ENCODE data around the gene KIFC3.

Gene KIFC3

GRCh38 chr16:57834936-57835335, 32.6 kb upstream of the KIFC3 start:
- intact Hi-C loops (cut with micrococcal nuclease) = no loop called here
- Mint-ChIP-seq H3K36me3 (ENCODE audit: low read depth) (no peaks in the 10 kb centered on the region), H3K9me3 (no peaks in the 10 kb centered on the region), H3K4me1 (ENCODE audit: low read depth) (no peaks in the 10 kb centered on the region), H3K27me3 (peaks cover 13% of the 10 kb centered on the region), H3K27ac (no peak overlapping the region), H3K4me3 (no peak overlapping the region)

DNA sequence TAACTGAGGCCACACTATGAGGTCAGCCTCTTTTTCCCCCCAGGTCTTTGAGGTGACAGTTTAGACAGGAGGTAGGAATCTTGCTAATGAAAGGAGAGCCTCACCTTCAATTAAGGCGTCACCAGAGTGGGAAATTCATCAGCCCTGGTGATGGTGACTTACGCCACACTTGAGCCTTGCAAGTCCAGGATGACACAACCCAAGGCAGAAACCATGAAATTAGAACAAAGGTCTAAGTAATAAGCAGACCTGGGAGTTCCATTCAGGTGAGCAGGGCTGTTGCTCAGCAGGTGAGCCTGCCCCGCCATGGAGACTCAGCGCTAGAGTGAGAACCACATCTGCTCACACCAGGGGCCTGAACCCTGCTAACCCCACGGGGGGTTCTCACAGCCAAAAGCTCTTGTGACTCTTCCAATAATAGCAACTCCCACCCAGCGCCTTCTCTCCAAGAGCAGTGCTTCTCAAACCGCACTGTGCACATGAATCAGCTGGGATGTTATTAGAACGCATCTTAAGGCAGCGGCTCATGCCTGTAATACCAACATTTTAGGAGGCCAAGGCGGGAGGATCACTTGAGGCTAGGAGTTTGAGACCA, 28.7 kb upstream of the KIFC3 start:
- Mint-ChIP-seq H3K27me3 (peaks cover 22% of the 10 kb centered on the region), H3K4me3 (no peak overlapping the region), H3K36me3 (ENCODE audit: low read depth) (no peaks in the 10 kb centered on the region), H3K9me3 (no peaks in the 10 kb centered on the region), H3K4me1 (ENCODE audit: low read depth) (no peaks in the 10 kb centered on the region), H3K27ac (no peak overlapping the region)
- intact Hi-C loops (cut with micrococcal nuclease) = no loop called here

DNA sequence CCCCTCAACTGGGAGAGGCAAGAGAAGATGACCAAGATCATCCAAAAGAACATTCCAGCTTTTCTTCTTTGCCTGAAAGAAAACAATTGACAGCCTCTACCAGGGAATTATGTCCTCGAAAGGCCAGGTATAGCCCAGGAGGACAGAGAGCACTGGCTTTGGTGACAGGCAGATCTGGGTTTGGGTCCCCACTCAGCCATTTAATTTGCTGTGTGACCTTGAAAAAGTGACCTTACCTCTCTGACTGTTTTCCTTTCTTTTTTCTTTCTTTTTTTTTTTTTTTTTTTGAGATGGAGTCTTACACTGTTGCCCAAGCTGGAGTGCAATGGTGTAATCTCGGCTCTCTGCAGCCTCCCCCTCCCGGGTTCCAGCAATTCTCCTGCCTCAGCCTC, 27.7 kb upstream of the KIFC3 start:
- intact Hi-C loops (cut with micrococcal nuclease) = no loop called here
- Mint-ChIP-seq H3K27ac (no peak overlapping the region), H3K27me3 (peaks cover 30% of the 10 kb centered on the region), H3K4me1 (ENCODE audit: low read depth) (peaks cover 6% of the 10 kb centered on the region), H3K36me3 (ENCODE audit: low read depth) (no peaks in the 10 kb centered on the region), H3K4me3 (no peak overlapping the region), H3K9me3 (no peaks in the 10 kb centered on the region)

DNA sequence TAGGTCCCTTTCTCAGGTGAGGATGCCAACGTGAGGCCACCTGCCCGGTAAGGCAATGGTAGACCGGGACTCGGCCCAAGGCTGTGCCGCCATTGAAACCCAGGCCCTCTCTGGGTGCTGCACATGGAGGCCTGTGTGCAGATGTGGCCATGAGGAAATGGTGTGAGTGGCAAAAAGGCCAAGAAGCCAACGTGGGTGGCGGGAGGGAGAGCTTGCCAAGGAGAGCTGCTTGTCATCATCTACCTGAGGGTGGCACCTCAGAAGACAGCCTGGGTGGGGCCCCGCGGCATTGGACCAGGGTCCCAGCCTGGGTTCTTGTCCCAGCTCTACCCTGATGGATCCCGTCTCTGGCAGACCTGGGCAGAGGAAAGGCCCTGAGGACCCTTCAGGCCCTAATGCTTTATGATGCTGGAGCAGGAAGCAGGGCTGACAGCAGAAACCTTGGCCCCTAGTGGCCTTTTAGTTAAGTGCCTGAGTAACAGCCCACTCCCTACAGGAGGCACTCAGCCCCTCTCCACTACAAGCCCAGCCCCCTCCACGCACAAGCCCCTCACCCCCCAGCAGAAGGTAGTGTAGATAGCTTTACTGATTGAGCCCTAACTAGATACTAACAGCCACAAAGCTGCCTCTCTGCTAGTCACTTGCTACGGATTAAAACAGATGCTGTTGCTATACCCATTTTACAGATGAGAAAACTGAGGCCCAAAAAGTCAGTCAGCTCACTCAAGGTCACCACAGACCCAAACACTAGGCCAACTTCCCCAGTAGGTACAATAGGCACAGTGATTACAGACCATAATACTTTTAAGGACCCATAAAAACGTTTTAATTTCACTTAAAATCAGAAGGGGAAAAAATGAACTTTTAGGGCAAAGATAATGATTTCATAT, 26.2 kb upstream of the KIFC3 start:
- Mint-ChIP-seq H3K4me3 (no peak overlapping the region), H3K4me1 (ENCODE audit: low read depth) (peaks cover 6% of the 10 kb centered on the region), H3K9me3 (no peaks in the 10 kb centered on the region), H3K36me3 (ENCODE audit: low read depth) (no peaks in the 10 kb centered on the region), H3K27ac (no peak overlapping the region), H3K27me3 (peaks cover 44% of the 10 kb centered on the region)
- intact Hi-C loops (cut with micrococcal nuclease) = no loop called here

DNA sequence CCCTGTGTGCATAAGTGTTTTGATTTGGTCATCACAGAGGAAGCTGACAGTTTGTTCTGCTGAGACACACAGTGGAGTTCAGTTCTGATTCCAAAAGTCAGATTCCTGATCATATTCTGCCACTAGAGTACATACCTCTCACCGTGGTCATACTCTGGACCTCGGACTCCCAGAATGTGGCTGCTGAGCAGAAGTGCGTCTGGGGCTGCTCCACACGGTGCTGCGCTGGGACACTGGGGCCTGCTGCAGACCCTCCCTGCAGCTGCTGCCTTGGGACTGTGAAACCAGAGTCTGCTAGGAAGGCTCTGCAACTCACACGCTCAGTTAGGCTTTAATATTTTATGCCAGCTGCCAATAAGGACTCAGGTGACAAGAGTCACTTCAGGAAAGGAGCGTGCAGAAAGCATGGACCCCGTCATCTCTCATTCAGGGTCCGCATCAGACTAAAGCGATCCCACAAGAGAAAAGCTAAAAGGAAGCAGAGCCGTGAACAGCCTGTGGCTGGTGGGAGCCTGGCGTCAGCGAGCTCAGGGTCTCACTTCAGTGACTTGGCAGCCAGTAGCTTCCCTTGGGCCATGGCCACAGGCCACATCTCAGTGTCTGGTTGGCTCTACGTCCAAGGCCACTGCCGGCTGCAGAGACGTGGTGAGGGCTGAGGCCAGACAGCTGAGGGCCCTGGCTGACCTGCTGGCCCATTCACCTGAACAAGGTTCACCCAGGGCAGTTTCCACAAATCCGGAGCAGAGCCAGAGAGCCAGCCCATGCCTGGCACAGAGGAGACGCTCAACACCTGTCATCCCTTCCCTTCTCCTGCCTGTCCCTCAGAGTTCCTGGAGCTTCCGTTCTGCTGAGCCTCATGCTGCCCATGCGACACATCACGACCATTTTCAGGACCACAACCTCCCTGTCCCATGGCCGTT, 24.7 kb upstream of the KIFC3 start:
- H3K4me3 Mint-ChIP-seq = no peak overlapping the region
- intact Hi-C loops (cut with micrococcal nuclease) = no loop called here
- H3K9me3 Mint-ChIP-seq = no peaks in the 10 kb centered on the region
- peaks cover 52% of the 10 kb centered on the region for H3K27me3 Mint-ChIP-seq
- no peaks in the 10 kb centered on the region for H3K36me3 Mint-ChIP-seq (ENCODE audit: low read depth)
- H3K27ac Mint-ChIP-seq = peak overlapping the region; percentile 16
- peaks cover 6% of the 10 kb centered on the region for H3K4me1 Mint-ChIP-seq (ENCODE audit: low read depth)

- no peak overlapping the region for H3K27ac Mint-ChIP-seq
Observed at GRCh38 chr16:57826052-57826451, 23.8 kb upstream of the KIFC3 start.

GRCh38 chr16:57825298-57826044, 23.2 kb upstream of the KIFC3 start:
- H3K4me1 Mint-ChIP-seq (ENCODE audit: low read depth) = peaks cover 12% of the 10 kb centered on the region
- H3K36me3 Mint-ChIP-seq (ENCODE audit: low read depth) = no peaks in the 10 kb centered on the region
- peaks cover 58% of the 10 kb centered on the region for H3K27me3 Mint-ChIP-seq
- H3K9me3 Mint-ChIP-seq = no peaks in the 10 kb centered on the region
- no peak overlapping the region for H3K4me3 Mint-ChIP-seq
- no peak overlapping the region for H3K27ac Mint-ChIP-seq
- intact Hi-C loops (cut with micrococcal nuclease) = no loop called here

More at GRCh38 chr16:57826052-57826451, 23.8 kb upstream of the KIFC3 start:
- Mint-ChIP-seq H3K4me1 (ENCODE audit: low read depth) (peaks cover 8% of the 10 kb centered on the region), H3K9me3 (no peaks in the 10 kb centered on the region), H3K27me3 (peaks cover 56% of the 10 kb centered on the region), H3K36me3 (ENCODE audit: low read depth) (no peaks in the 10 kb centered on the region), H3K4me3 (no peak overlapping the region)
- intact Hi-C loops (cut with micrococcal nuclease) = no loop called here

GRCh38 chr16:57824888-57825287, 22.6 kb upstream of the KIFC3 start:
- Mint-ChIP-seq H3K9me3 (no peaks in the 10 kb centered on the region), H3K36me3 (ENCODE audit: low read depth) (no peaks in the 10 kb centered on the region), H3K27ac (no peak overlapping the region), H3K4me3 (no peak overlapping the region), H3K27me3 (peaks cover 62% of the 10 kb centered on the region), H3K4me1 (ENCODE audit: low read depth) (peaks cover 12% of the 10 kb centered on the region)
- intact Hi-C loops (cut with micrococcal nuclease) = no loop called here

- Mint-ChIP-seq H3K27ac (no peak overlapping the region), H3K27me3 (peaks cover 59% of the 10 kb centered on the region), H3K36me3 (ENCODE audit: low read depth) (no peaks in the 10 kb centered on the region), H3K4me1 (ENCODE audit: low read depth) (peaks cover 12% of the 10 kb centered on the region), H3K9me3 (no peaks in the 10 kb centered on the region), H3K4me3 (no peak overlapping the region)
- intact Hi-C loops (cut with micrococcal nuclease) = no loop called here
Observed at GRCh38 chr16:57823836-57824235, 21.5 kb upstream of the KIFC3 start.

- H3K4me3 Mint-ChIP-seq = no peak overlapping the region
- no peaks in the 10 kb centered on the region for H3K9me3 Mint-ChIP-seq
- H3K36me3 Mint-ChIP-seq (ENCODE audit: low read depth) = no peaks in the 10 kb centered on the region
- peaks cover 62% of the 10 kb centered on the region for H3K27me3 Mint-ChIP-seq
- H3K27ac Mint-ChIP-seq = no peak overlapping the region
- H3K4me1 Mint-ChIP-seq (ENCODE audit: low read depth) = peaks cover 12% of the 10 kb centered on the region
- intact Hi-C loops (cut with micrococcal nuclease) = no loop called here
Observed at GRCh38 chr16:57822856-57823255, 20.6 kb upstream of the KIFC3 start.

- Mint-ChIP-seq H3K27me3 (peaks cover 61% of the 10 kb centered on the region), H3K4me3 (no peak overlapping the region), H3K27ac (no peak overlapping the region), H3K4me1 (ENCODE audit: low read depth) (peaks cover 18% of the 10 kb centered on the region), H3K9me3 (no peaks in the 10 kb centered on the region), H3K36me3 (ENCODE audit: low read depth) (no peaks in the 10 kb centered on the region)
- intact Hi-C loops (cut with micrococcal nuclease) = no loop called here
Observed at GRCh38 chr16:57822018-57822553, 19.8 kb upstream of the KIFC3 start.

GRCh38 chr16:57821149-57821971, 19.1 kb upstream of the KIFC3 start:
- Mint-ChIP-seq H3K27me3 (peaks cover 54% of the 10 kb centered on the region), H3K4me3 (no peak overlapping the region), H3K9me3 (no peaks in the 10 kb centered on the region), H3K27ac (no peak overlapping the region), H3K36me3 (ENCODE audit: low read depth) (no peaks in the 10 kb centered on the region), H3K4me1 (ENCODE audit: low read depth) (peaks cover 25% of the 10 kb centered on the region)
- intact Hi-C loops (cut with micrococcal nuclease) = no loop called here
